Spleen (tissue), 7 donors: Measurements from ENCODE around the gene SMAD6.

Experiments used
- CTCF ChIP-seq, 11 experiments: fragments of 200-600 bp in 7 of 11; fragments of 450-650 bp in 4 of 11; sonication (generic) in 4 of 11; IDR thresholded peaks in 8 of 11; conservative IDR thresholded peaks in 3 of 11; 1 replicate in 7 of 11; 2 replicates in 4 of 11; pipeline versions ENCODE4 v1.4.0 to v1.8.0; 2016 to 2021; ENCODE audit warnings: antibody characterized with exemption in 11 of 11, inconsistent platforms in 4 of 11, mild to moderate bottlenecking in 1 of 11
- POLR2A ChIP-seq, 3 donors: fragments of 450-650 bp; IDR thresholded peaks; one replicate each; pipeline ENCODE4 v1.5.1; 2017; ENCODE audit warnings: antibody characterized with exemption in 3 of 3, mild to moderate bottlenecking in 1 of 3
- POLR2AphosphoS5 ChIP-seq, 3 donors: sonication (generic); formaldehyde crosslinking; IDR thresholded peaks; one replicate each; pipeline ENCODE4 v1.5.1; 2017; ENCODE audit warnings: antibody characterized with exemption in 3 of 3
- donor health status: DM: no; HTN: no; CAD: no; lungs with moderate emphysema.
- donor health status: DM: no; HTN: no; CAD: no.
- donor health status: DM: no; HTN: no; CAD: no.

GRCh38 chr15:66829551-66830121, 127.6 kb downstream of the SMAD6 start:
- no peak for TF ChIP-seq CTCF (IDR thresholded peaks at IDR 0.05 in 8 of 11, conservative IDR thresholded peaks at IDR 0.05 in 3 of 11)
- no peak for TF ChIP-seq POLR2A (IDR thresholded peaks at IDR 0.05)
- no peak for TF ChIP-seq POLR2AphosphoS5 (IDR thresholded peaks at IDR 0.05)
